ENCODE data around the gene CASP7.

CASP7 gene

DNA sequence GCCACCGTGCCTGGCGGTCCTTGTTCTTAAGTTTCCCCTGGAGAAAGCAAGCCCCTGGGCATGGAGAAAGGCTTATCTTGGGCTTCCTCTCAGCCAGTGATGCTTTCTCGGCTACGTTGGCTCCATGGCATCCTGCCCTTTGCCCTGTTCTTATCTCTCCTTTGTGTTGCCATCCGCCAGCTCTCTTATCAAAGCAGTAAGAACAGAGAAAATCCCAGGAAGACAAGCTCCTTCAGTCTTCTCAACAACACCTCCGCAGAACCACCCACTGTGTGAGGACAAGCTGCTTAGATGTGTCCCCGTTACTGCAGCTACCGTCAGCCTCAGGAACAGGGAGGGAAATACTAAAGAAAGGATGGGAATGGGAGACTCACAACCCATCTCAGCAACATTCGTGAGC lies 75.1 kb downstream of the CASP7 start:
- TF ChIP-seq, protein P1, sequence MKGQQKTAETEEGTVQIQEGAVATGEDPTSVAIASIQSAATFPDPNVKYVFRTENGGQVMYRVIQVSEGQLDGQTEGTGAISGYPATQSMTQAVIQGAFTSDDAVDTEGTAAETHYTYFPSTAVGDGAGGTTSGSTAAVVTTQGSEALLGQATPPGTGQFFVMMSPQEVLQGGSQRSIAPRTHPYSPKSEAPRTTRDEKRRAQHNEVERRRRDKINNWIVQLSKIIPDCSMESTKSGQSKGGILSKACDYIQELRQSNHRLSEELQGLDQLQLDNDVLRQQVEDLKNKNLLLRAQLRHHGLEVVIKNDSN (IDR thresholded peaks at IDR 0.05): no peak
- TF ChIP-seq RAD21 (IDR thresholded peaks at IDR 0.05; ENCODE audit: low read depth) (no peak), REST (IDR thresholded peaks at IDR 0.05; ENCODE audit: low read depth) (no peak), NFIC (IDR thresholded peaks at IDR 0.05) (no peak), EGR1 (IDR thresholded peaks at IDR 0.05) (no peak), CEBPB (IDR thresholded peaks at IDR 0.05) (no peak), TEAD4 (IDR thresholded peaks at IDR 0.05) (no peak), FOXM1 (IDR thresholded peaks at IDR 0.05; ENCODE audit: borderline replicate concordance, low read depth) (no peak), TAF1 (IDR thresholded peaks at IDR 0.05; ENCODE audit: low read depth) (no peak), TCF12 (IDR thresholded peaks at IDR 0.05; ENCODE audit: low read depth) (no peak), ZBTB7A (IDR thresholded peaks at IDR 0.05; ENCODE audit: low read depth) (no peak)

DNA sequence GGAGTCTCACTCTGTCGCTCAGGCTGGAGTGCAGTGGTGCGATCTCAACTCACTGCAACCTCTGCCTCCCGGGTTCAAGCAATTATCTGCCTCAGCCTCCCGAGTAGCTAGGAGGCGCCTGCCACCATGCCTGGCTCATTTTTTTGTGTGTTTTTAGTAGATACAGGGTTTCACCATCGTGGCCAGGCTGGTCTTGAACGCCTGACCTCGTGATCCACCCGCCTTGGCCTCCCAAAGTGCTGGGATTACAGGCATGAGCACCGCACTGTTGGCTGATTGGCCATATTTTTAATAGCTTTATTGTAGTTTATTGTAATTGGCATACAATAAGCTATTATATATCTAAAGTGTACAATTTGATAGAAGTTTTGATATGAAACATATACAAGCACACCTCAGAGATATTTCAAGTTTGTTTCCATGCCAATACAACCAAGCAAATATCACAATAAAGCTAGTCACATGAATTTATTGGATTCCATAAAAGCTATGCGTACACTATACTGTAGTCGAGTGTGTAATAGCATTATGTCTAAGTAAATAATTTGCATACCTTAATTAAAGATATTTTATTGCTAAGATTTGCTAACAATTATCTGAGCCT lies 77.3 kb downstream of the CASP7 start:
- TF ChIP-seq TAF1 (IDR thresholded peaks at IDR 0.05; ENCODE audit: low read depth) (no peak), MAX (IDR thresholded peaks at IDR 0.05) (no peak), RAD21 (IDR thresholded peaks at IDR 0.05; ENCODE audit: low read depth) (no peak), FOXM1 (IDR thresholded peaks at IDR 0.05; ENCODE audit: borderline replicate concordance, low read depth) (no peak), REST (IDR thresholded peaks at IDR 0.05; ENCODE audit: low read depth) (no peak), NFIC (IDR thresholded peaks at IDR 0.05) (no peak), ZBTB7A (IDR thresholded peaks at IDR 0.05; ENCODE audit: low read depth) (no peak), YY1 (IDR thresholded peaks at IDR 0.05; ENCODE audit: low read depth) (no peak)

DNA sequence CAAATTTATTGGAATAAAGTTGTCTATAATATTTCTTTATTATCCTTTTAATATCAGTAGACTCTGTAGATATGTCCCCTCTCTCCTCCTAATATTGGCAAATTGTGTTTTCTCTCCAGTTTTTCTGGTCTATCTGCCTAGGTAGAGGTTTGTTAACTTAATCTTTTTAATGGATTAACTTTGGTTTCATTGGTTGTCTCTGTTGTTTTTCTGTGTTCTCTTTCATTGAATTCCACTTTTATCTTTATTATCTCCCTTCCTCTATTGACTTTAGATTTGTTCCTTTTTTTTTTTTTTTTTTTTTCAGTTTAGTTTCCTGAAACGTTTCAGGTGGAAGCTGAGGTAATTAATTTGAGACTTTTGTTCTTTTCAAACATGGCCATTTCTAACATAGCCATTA lies 82.4 kb downstream of the CASP7 start:
- TF ChIP-seq TCF12 (IDR thresholded peaks at IDR 0.05; ENCODE audit: low read depth): no peak
- TF ChIP-seq CEBPB (IDR thresholded peaks at IDR 0.05): no peak

- no peak for TF ChIP-seq TCF12 (IDR thresholded peaks at IDR 0.05; ENCODE audit: low read depth)
- TF ChIP-seq TEAD4 (IDR thresholded peaks at IDR 0.05): no peak
- no peak for TF ChIP-seq YY1 (IDR thresholded peaks at IDR 0.05; ENCODE audit: low read depth)
- TF ChIP-seq CREB1 (IDR thresholded peaks at IDR 0.05; ENCODE audit: low read depth): no peak
- TF ChIP-seq, protein P1 (IDR thresholded peaks at IDR 0.05): no peak
- no peak for TF ChIP-seq NFIC (IDR thresholded peaks at IDR 0.05)
- TF ChIP-seq ZBTB7A (IDR thresholded peaks at IDR 0.05; ENCODE audit: low read depth): no peak
- no peak for TF ChIP-seq EGR1 (IDR thresholded peaks at IDR 0.05)
- no peak for TF ChIP-seq REST (IDR thresholded peaks at IDR 0.05; ENCODE audit: low read depth)
- TF ChIP-seq RAD21 (IDR thresholded peaks at IDR 0.05; ENCODE audit: low read depth): no peak
- no peak for TF ChIP-seq CEBPB (IDR thresholded peaks at IDR 0.05)
- TF ChIP-seq EP300 (IDR thresholded peaks at IDR 0.05; ENCODE audit: borderline replicate concordance): no peak
- TF ChIP-seq TAF1 (IDR thresholded peaks at IDR 0.05; ENCODE audit: low read depth): no peak
- TF ChIP-seq MAX (IDR thresholded peaks at IDR 0.05): no peak
- no peak for TF ChIP-seq FOXM1 (IDR thresholded peaks at IDR 0.05; ENCODE audit: borderline replicate concordance, low read depth)
These were observed 84.9 kb downstream of the CASP7 start for GRCh38 chr10:113764582-113764981.

GRCh38 chr10:113765910-113766309 lies 86.2 kb downstream of the CASP7 start:
- no peak for TF ChIP-seq RAD21 (IDR thresholded peaks at IDR 0.05; ENCODE audit: low read depth)
- no peak for TF ChIP-seq YY1 (IDR thresholded peaks at IDR 0.05; ENCODE audit: low read depth)
- no peak for TF ChIP-seq TAF1 (IDR thresholded peaks at IDR 0.05; ENCODE audit: low read depth)
- no peak for TF ChIP-seq FOXM1 (IDR thresholded peaks at IDR 0.05; ENCODE audit: borderline replicate concordance, low read depth)
- no peak for TF ChIP-seq REST (IDR thresholded peaks at IDR 0.05; ENCODE audit: low read depth)
